ENCODE measurements around the gene KCNJ5. TPM values are rescaled to one million over a fixed set of nuclear protein-coding genes. Genes with fewer than 3 reads are reported as not detected.

The KCNJ5 gene
- polyA plus RNA-seq, 2 of the 4 experiments (the other 2 are of a cell fraction): 0.04 TPM; not detected in 1

GRCh38 chr11:128953151-128953550 is 62.0 kb downstream of the KCNJ5 start:
- Histone ChIP-seq H3K4me1 (no peaks in the 10 kb centered on the region), H3K27ac (no peak overlapping the region), H3K4me3 (no peak overlapping the region), H3K9me3 (no peaks in the 10 kb centered on the region), H3K4me2 (no peak overlapping the region)
- TF ChIP-seq ESRRA (IDR thresholded peaks at IDR 0.05; ENCODE audit: borderline replicate concordance, low read length): no peak
- TF ChIP-seq RFX5 (IDR thresholded peaks at IDR 0.05): no peak
- no peak for TF ChIP-seq RNF2 (IDR thresholded peaks at IDR 0.05; ENCODE audit: borderline replicate concordance, low read depth)
- TF ChIP-seq KDM5A (IDR thresholded peaks at IDR 0.05): no peak
- no peak for TF ChIP-seq BHLHE40 (IDR thresholded peaks at IDR 0.05; ENCODE audit: low read depth, low read length)
- no peak for TF ChIP-seq HES2 (IDR thresholded peaks at IDR 0.05)
- TF ChIP-seq FOSB (CRISPR knock-in tag; IDR thresholded peaks at IDR 0.05): no peak
- no peak for TF ChIP-seq EHF (CRISPR knock-in tag; IDR thresholded peaks at IDR 0.05)
- no peak for TF ChIP-seq HOXB5 (CRISPR knock-in tag; IDR thresholded peaks at IDR 0.05)
- TF ChIP-seq PBX3 (IDR thresholded peaks at IDR 0.05): no peak
- no peak for TF ChIP-seq HMGXB4 (CRISPR knock-in tag; IDR thresholded peaks at IDR 0.05; ENCODE audit: borderline replicate concordance)
- TF ChIP-seq CBX8 (IDR thresholded peaks at IDR 0.05): no peak
- ATAC-seq (no peak), DNase-seq (ENCODE audit: low read depth in 1 of 2, low spot score in 1 of 2) (no peak), FAIRE-seq (no peak)
- 83% methylated on average over 11 of the region's 16 CpGs for WGBS (ENCODE audit: missing lambda C conversion rate)
- POLR2A ChIA-PET: no interaction called here
- CTCF ChIA-PET: interaction anchor here (1.3 kb wide), 1 partner anchor 67 kb away, joined by 3 read pairs; no protein-coding TSS in a partner anchor

- no peak overlapping the region for H3K4me3 ChIP-seq
- no peak for FAIRE-seq
- H3K4me1 ChIP-seq: no peaks in the 10 kb centered on the region
- no peaks in the 10 kb centered on the region for H3K9me3 ChIP-seq
- DNase-seq (ENCODE audit: low read depth in 1 of 2, low spot score in 1 of 2): no peak
- ATAC-seq: no peak
- ChIA-PET CTCF (interaction anchor here (0.7 to 6.0 kb wide), 16 partner anchors 7 to 376 kb away, joined by 3 to 123 read pairs (median 6); partner anchors contain the start of genes KCNJ1 and TP53AIP1), POLR2A (no interaction called here)
- no peak overlapping the region for H3K27ac ChIP-seq
- H3K4me2 ChIP-seq: no peak overlapping the region
- WGBS (ENCODE audit: missing lambda C conversion rate): 41% methylated on average over 3 of the region's 3 CpGs
- TF ChIP-seq CBX2 (IDR thresholded peaks at IDR 0.05; ENCODE audit: borderline replicate concordance, low read depth) (no peak), USF2 (IDR thresholded peaks at IDR 0.05) (no peak), HMGXB4 (CRISPR knock-in tag; IDR thresholded peaks at IDR 0.05; ENCODE audit: borderline replicate concordance) (no peak), EP300 (IDR thresholded peaks at IDR 0.05) (no peak), KDM5A (IDR thresholded peaks at IDR 0.05) (no peak), EHF (CRISPR knock-in tag; IDR thresholded peaks at IDR 0.05) (no peak), KDM1A (IDR thresholded peaks at IDR 0.05; ENCODE audit: low read depth) (no peak), CBX8 (IDR thresholded peaks at IDR 0.05) (no peak), PHF8 (IDR thresholded peaks at IDR 0.05; ENCODE audit: borderline replicate concordance, low read depth) (no peak), REST (IDR thresholded peaks at IDR 0.05) (no peak), FOSL2 (IDR thresholded peaks at IDR 0.05) (no peak), FOSL2 (CRISPR knock-in tag; IDR thresholded peaks at IDR 0.05) (no peak), MAZ (IDR thresholded peaks at IDR 0.05; ENCODE audit: borderline replicate concordance, low read depth, low read length) (no peak), RARB (CRISPR knock-in tag; IDR thresholded peaks at IDR 0.05) (no peak), MYC (IDR thresholded peaks at IDR 0.05; ENCODE audit: borderline replicate concordance, low read length) (no peak), TP53 (CRISPR knock-in tag; IDR thresholded peaks at IDR 0.05) (no peak), CTCF (IDR thresholded peaks at IDR 0.05) (no peak), JUNB (IDR thresholded peaks at IDR 0.05) (no peak)
Measured at GRCh38 chr11:128955636-128956035, 64.5 kb downstream of the KCNJ5 start.

Measured in A549 (cell line).